H9 (cell line): ENCODE data around the gene HCN4. TPM values are rescaled to one million over a fixed set of nuclear protein-coding genes. Genes with fewer than 3 reads are reported as not detected.

ENCODE experiments used
- DNase-seq: peaks from one replicate; pipeline ENCODE4 v3.0.0-alpha.2; 2017
- H2AFZ ChIP-seq: one replicate; pipeline ENCODE4 v1.6.1; 2013; ENCODE audit warnings: mild to moderate bottlenecking, low read length, control low read depth, moderate library complexity
- H2AK5ac ChIP-seq: 2 replicates; pipeline ENCODE4 v1.6.1; 2013; ENCODE audit warnings: low read length, control low read depth, mixed read lengths; ENCODE audit not compliant: insufficient read length
- H2BK120ac ChIP-seq: one replicate; pipeline ENCODE4 v1.6.1; 2013; ENCODE audit warnings: low read depth, mild to moderate bottlenecking, low read length, control low read depth, inconsistent platforms; ENCODE audit not compliant: poor library complexity, severe bottlenecking
- H2BK12ac ChIP-seq: 2 replicates; pipeline ENCODE4 v1.6.1; 2013; ENCODE audit warnings: low read length, control low read depth, mixed read lengths, low read depth; ENCODE audit not compliant: insufficient read length
- H2BK15ac ChIP-seq: 2 replicates; pipeline ENCODE4 v1.6.1; 2013; ENCODE audit warnings: low read depth, low read length, control low read depth
- H2BK20ac ChIP-seq: one replicate; pipeline ENCODE4 v1.6.1; 2013; ENCODE audit warnings: low read depth, mild to moderate bottlenecking, low read length, control low read depth, inconsistent platforms; ENCODE audit not compliant: poor library complexity, severe bottlenecking
- H2BK5ac ChIP-seq: 2 replicates; pipeline ENCODE4 v1.6.1; 2013; ENCODE audit warnings: low read length, control low read depth, mixed read lengths; ENCODE audit not compliant: insufficient read length
- H3K14ac ChIP-seq: 2 replicates; pipeline ENCODE4 v1.6.1; 2013; ENCODE audit warnings: low read length, control low read depth; ENCODE audit not compliant: insufficient read depth
- H3K18ac ChIP-seq: 2 replicates; pipeline ENCODE4 v1.6.1; 2013; ENCODE audit warnings: low read depth, mild to moderate bottlenecking, mixed read lengths, low read length, control low read depth; ENCODE audit not compliant: insufficient read length
- H3K23ac ChIP-seq: 2 replicates; pipeline ENCODE4 v1.6.1; 2013; ENCODE audit warnings: low read length, control low read depth, mixed read lengths, low read depth; ENCODE audit not compliant: insufficient read length
- H3K23me2 ChIP-seq: 2 replicates; pipeline ENCODE4 v1.6.1; 2013; ENCODE audit warnings: low read depth, mild to moderate bottlenecking, mixed read lengths, low read length, control low read depth; ENCODE audit not compliant: insufficient read length, poor library complexity, severe bottlenecking
- H3K27ac ChIP-seq: 2 replicates; pipeline ENCODE4 v1.5.1; 2013; ENCODE audit warnings: low read length, control low read depth, mixed read lengths, low read depth; ENCODE audit not compliant: insufficient read length
- H3K27me3 ChIP-seq: 2 replicates; pipeline ENCODE4 v1.6.1; 2013; ENCODE audit warnings: low read length, control low read depth, inconsistent platforms; ENCODE audit not compliant: insufficient read depth
- H3K4ac ChIP-seq: 2 replicates; pipeline ENCODE4 v1.6.1; 2013; ENCODE audit warnings: low read depth, mild to moderate bottlenecking, control low read depth, inconsistent platforms, low read length, moderate library complexity
- H3K4me1 ChIP-seq: 2 replicates; pipeline ENCODE4 v1.6.1; 2013; ENCODE audit warnings: low read length, control low read depth, inconsistent platforms; ENCODE audit not compliant: insufficient read depth
- H3K4me2 ChIP-seq: 2 replicates; pipeline ENCODE4 v1.6.1; 2013; ENCODE audit warnings: low read length, control low read depth, mixed read lengths; ENCODE audit not compliant: insufficient read length, insufficient read depth
- H3K56ac ChIP-seq: 2 replicates; pipeline ENCODE4 v1.6.1; 2013; ENCODE audit warnings: low read depth, mild to moderate bottlenecking, mixed read lengths, low read length, control low read depth; ENCODE audit not compliant: insufficient read length
- H3K79me1 ChIP-seq: 2 replicates; pipeline ENCODE4 v1.6.1; 2013; ENCODE audit warnings: low read depth, mild to moderate bottlenecking, moderate library complexity, low read length, control low read depth, inconsistent platforms; ENCODE audit not compliant: insufficient read depth, poor library complexity, severe bottlenecking
- H3K79me2 ChIP-seq: 2 replicates; pipeline ENCODE4 v1.6.1; 2013; ENCODE audit warnings: low read length, control low read depth, inconsistent platforms; ENCODE audit not compliant: insufficient read depth
- H3K9ac ChIP-seq: 2 replicates; pipeline ENCODE4 v1.6.1; 2013; ENCODE audit warnings: low read length, control low read depth, mixed read lengths; ENCODE audit not compliant: insufficient read length; ENCODE audit errors: extremely low read depth
- H3K9me3 ChIP-seq: one replicate; pipeline ENCODE4 v1.6.1; 2013; ENCODE audit warnings: low read depth, low read length, inconsistent platforms; ENCODE audit not compliant: control insufficient read depth
- H3T11ph ChIP-seq: one replicate; pipeline ENCODE4 v1.6.1; 2013; ENCODE audit warnings: mild to moderate bottlenecking, low read length, control low read depth, inconsistent platforms
- H4K20me1 ChIP-seq: one replicate; pipeline ENCODE4 v1.6.1; 2013; ENCODE audit not compliant: control insufficient read depth, insufficient read length, insufficient read depth
- H4K5ac ChIP-seq: 2 replicates; pipeline ENCODE4 v1.6.1; 2013; ENCODE audit warnings: low read depth, mild to moderate bottlenecking, mixed read lengths, low read length, control low read depth; ENCODE audit not compliant: insufficient read length
- H4K8ac ChIP-seq: replicated peaks from 2 replicates; pipeline ENCODE4 v1.6.1; 2013; ENCODE audit warnings: low read length, control low read depth, mixed read lengths, low read depth; ENCODE audit not compliant: insufficient read length
- H4K91ac ChIP-seq: 2 replicates; pipeline ENCODE4 v1.6.1; 2013; ENCODE audit warnings: low read depth, mild to moderate bottlenecking, moderate library complexity, mixed read lengths, low read length, control low read depth; ENCODE audit not compliant: insufficient read length
- H3K27ac Mint-ChIP-seq, 3 experiments: 2 replicates in 2 of 3; 3 replicates in 1 of 3; pipeline ENCODE4 v1.8.0; 2020 to 2021; ENCODE audit warnings: mixed read lengths in 3 of 3, mild to moderate bottlenecking in 1 of 3, moderate library complexity in 1 of 3
- H3K27me3 Mint-ChIP-seq: 2 replicates; pipeline ENCODE4 v1.8.0; 2021; ENCODE audit warnings: low read depth, mild to moderate bottlenecking, moderate library complexity, mixed read lengths
- H3K36me3 Mint-ChIP-seq, 3 experiments: 2 replicates in 2 of 3; 3 replicates in 1 of 3; pipeline ENCODE4 v1.8.0; 2020 to 2021; ENCODE audit warnings: low read depth in 3 of 3, mixed read lengths in 3 of 3; ENCODE audit not compliant: insufficient read depth in 1 of 3
- H3K4me1 Mint-ChIP-seq, 2 experiments: 2 replicates each; pipeline ENCODE4 v1.8.0; 2020; ENCODE audit warnings: mixed read lengths in 2 of 2
- H3K4me3 Mint-ChIP-seq, 2 experiments: 2 replicates in 1 of 2; 3 replicates in 1 of 2; pipeline ENCODE4 v1.8.0; 2020 to 2021; ENCODE audit warnings: mild to moderate bottlenecking in 2 of 2, mixed read lengths in 2 of 2, moderate library complexity in 1 of 2
- H3K9me3 Mint-ChIP-seq, 2 experiments: 2 replicates in 1 of 2; 3 replicates in 1 of 2; pipeline ENCODE4 v1.8.0; 2020; ENCODE audit warnings: mild to moderate bottlenecking in 2 of 2, mixed read lengths in 2 of 2, moderate library complexity in 1 of 2
- CTCF ChIP-seq: fragments of 200-600 bp; sonication (generic); conservative IDR thresholded peaks from 3 replicates; pipeline ENCODE4 v1.8.0; 2021; ENCODE audit warnings: antibody characterized with exemption, mild to moderate bottlenecking
- WGBS: extraction: QIAGEN DNeasy Blood & Tissue Kit; methylation state at CpG from one replicate; pipeline ENCODE4 v1.1.7; 2013; ENCODE audit warnings: missing lambda C conversion rate, low lambda C conversion rate, mixed read lengths; ENCODE audit not compliant: insufficient read length; ENCODE audit errors: extremely low coverage; 5-methylcytosine and 5-hydroxymethylcytosine counted together
- total RNA-seq: library from RNA; stranded (reverse); gene quantifications from 2 replicates; pipeline ENCODE4 v1.2.1, GENCODE V29; 2021

HCN4 gene
- total RNA-seq, 1 experiment from 2014 or later, result 10.5 TPM

DNA sequence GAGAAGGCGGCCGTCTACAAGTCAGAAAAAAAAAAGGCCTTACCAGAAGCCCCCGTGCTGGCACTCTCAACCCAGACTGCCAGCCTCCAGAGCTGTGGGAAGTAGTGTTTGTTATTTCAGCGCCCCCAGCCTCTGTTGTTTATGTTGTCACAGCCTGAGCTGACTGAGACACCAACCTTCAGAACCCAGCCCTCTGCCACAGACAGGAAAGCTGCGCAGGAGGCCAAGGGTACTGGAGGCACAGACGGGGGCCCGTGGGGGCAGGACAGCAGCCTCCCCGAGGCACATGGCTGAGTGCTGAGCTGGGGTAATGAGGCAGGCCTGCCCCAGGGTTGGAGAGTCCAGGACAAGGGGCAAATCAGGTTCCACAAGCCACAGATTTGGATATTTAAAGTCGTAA, 33.7 kb downstream of the HCN4 start:
- no peak overlapping the region for H3K4me3 Mint-ChIP-seq
- H3K36me3 Mint-ChIP-seq, result peaks cover 2 to 7% (median 4%) of the 10 kb centered on the region in 3 experiments; a peak in 6 of 7 replicates
- no peak overlapping the region for H3K14ac ChIP-seq
- no peak overlapping the region for H3T11ph ChIP-seq
- peaks cover under 1% of the 10 kb centered on the region for H4K20me1 ChIP-seq
- H3K56ac ChIP-seq, result no peak overlapping the region
- no peaks in the 10 kb centered on the region for H3K79me2 ChIP-seq
- no peak overlapping the region for H2AK5ac ChIP-seq
- H3K27me3 Mint-ChIP-seq, result no peaks in the 10 kb centered on the region
- no peaks in the 10 kb centered on the region for H3K79me1 ChIP-seq
- H3K9me3 ChIP-seq, result no peaks in the 10 kb centered on the region
- H2BK5ac ChIP-seq, result no peak overlapping the region
- no peaks in the 10 kb centered on the region for H3K23me2 ChIP-seq
- H3K27ac Mint-ChIP-seq, result no peak overlapping the region; a peak in 1 of 7 replicates
- no peak overlapping the region for H3K23ac ChIP-seq
- no peak overlapping the region for H2BK12ac ChIP-seq
- WGBS, result no CpG with 5 or more reads among the region's 9 CpGs
- peaks cover 8 to 10% of the 10 kb centered on the region in 2 experiments; a peak in 3 of 4 replicates for H3K4me1 Mint-ChIP-seq
- H2BK20ac ChIP-seq, result no peak overlapping the region
- no peak overlapping the region for H4K8ac ChIP-seq
- no peak overlapping the region for H3K9ac ChIP-seq
- no peak overlapping the region for H2BK15ac ChIP-seq
- H3K18ac ChIP-seq, result no peak overlapping the region
- no peak overlapping the region for H2BK120ac ChIP-seq
- H3K27me3 ChIP-seq, result no peaks in the 10 kb centered on the region
- H3K4ac ChIP-seq, result no peak overlapping the region
- no peak overlapping the region for H3K27ac ChIP-seq
- H3K4me1 ChIP-seq, result no peaks in the 10 kb centered on the region
- DNase-seq, result no peak
- H3K9me3 Mint-ChIP-seq, result no peaks in the 10 kb centered on the region
- H2AFZ ChIP-seq, result no peak overlapping the region
- TF ChIP-seq CTCF, result no peak
- H4K91ac ChIP-seq, result no peak overlapping the region
- no peak overlapping the region for H4K5ac ChIP-seq
- H3K4me2 ChIP-seq, result no peak overlapping the region
